CD4-positive, alpha-beta T cell treated with Interleukin-17A for 4 hours (primary cell): ENCODE results near the gene NPTX2.

Experiments
- DNase-seq: peaks from one replicate; pipeline ENCODE4 v3.0.0-alpha.2; 2020; ENCODE audit warnings: mixed read lengths

NPTX2 gene

GRCh38 chr7:98619450-98620321 is 2.6 kb downstream of the NPTX2 start:
- no peak for DNase-seq

GRCh38 chr7:98621573-98622482 is 4.7 kb downstream of the NPTX2 start:
- no peak for DNase-seq

DNA sequence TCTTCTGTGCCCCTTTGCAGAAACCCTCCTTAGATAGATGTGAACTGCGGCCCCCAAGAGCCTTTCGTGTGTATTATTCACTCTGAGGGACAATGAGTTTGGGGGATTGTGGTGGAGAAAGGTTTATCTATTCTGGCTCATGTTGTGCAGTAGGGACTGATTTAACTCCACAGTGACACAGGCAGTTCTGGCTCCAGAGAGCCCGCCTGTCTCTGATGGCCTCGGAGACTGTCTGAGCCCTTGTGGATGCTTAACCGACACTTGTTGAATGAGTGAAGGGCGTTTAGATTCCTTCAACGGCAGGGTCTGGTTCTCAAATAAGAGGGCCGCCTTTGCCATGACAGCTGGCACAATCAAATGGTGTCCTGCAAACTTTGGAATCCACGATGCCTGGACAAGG is 5.8 kb downstream of the NPTX2 start:
- DNase-seq, result no peak

GRCh38 chr7:98624846-98625420 is 7.8 kb downstream of the NPTX2 start:
- DNase-seq, result no peak

DNA sequence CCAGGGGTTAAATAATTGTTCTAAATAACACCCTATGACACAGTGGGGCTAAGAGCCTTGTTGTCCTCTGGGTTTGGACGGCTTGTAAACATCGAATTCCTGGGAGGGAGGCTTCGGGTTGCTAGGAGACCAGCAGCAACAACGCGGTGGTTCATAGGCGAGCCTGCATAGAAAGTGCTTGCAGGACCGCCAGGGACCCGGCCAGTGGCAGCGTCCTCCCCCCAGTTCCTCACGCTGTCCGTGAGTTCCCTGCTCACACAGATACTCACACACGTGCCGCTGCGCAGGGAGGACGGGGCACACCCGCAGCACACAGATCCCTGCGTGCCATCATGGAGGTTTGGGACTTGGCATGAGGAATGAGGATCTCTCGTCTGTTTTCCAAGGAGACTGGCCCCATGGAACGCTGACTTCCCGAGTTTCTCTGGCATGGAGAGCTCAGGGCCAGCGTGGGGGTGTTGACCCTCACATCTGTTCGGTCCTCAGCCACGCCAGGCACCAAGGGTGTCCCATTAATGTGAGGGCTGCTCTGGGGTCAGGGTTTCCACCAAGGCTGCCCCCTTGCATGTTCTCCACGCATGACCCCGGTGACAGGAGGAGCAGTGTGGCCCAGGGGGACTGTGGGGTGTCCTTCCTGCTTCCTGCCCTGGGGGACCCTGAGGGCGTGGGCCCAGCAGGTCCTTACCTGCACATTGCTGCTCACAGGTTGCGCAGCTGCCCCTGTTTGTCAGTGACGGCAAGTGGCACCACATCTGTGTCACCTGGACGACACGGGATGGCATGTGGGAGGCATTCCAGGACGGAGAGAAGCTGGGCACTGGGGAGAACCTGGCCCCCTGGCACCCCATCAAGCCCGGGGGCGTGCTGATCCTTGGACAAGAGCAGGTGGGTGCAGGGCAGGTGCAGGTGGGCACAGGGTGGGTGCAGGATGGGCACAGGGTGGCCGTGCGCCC is 9.7 kb downstream of the NPTX2 start:
- no peak for DNase-seq

DNA sequence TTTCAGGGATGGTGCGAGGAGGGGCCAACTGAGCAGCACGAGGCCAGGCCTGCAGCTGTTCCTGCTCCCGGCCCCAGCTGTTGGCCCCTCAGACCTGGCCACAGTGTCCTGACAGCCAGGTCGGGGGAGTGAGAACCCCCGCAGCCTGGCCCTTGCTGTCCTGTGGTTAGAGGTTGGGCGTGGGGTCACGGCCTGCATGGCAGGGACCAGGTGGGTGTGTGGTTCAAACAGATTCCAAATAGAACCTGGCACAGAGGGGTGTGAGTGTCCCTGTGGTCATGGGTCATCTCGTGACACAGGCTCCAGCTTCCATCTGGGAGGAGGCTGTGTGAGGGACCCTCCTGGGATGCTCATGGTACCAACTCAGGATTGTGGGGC is 10.3 kb downstream of the NPTX2 start:
- no peak for DNase-seq

- no peak for DNase-seq
These were observed 11.3 kb downstream of the NPTX2 start for GRCh38 chr7:98628418-98628817.

GRCh38 chr7:98629001-98629431 is 11.9 kb downstream of the NPTX2 start:
- no peak for DNase-seq

DNA sequence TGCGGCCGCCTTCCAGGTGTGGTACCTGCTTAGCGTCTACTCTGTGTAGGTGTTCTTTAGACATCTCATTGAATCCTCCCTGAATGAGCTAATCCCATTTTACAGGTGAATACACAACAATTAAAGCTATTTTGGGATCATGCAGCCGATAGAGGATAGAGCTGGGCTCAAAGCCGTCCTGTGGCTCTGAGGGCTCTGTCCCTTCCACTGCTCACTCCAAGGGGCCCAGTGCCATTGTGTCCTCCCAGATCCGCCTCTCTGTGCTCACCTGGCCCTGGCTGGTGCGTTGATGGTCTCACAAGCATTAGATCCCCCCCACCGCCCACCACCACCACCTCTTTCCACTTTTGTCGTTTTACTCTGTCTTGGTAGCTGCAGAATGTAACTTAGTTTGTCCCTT is 13.1 kb downstream of the NPTX2 start:
- no peak for DNase-seq

DNA sequence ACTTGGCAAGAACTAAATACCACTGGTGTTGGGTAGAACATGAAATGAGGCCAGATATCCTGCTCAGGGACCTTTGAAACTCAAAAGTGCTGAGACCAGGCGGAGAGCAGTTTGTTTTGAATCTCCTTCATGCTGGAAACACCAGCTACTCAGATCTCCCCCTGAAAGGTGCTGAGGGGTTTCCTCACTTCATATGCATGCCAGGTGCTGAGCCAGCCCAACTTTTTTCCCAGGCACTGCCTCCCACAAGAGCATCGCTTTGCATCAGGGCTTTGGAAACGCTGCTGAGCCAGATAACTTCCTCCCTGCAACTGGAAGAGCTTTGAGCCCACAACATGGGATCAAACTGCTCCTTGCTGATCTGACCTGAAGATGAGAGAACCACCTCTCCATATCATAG is 13.7 kb downstream of the NPTX2 start:
- no peak for DNase-seq

- no peak for DNase-seq
These were observed 21.8 kb downstream of the NPTX2 start for GRCh38 chr7:98638853-98639252.

DNA sequence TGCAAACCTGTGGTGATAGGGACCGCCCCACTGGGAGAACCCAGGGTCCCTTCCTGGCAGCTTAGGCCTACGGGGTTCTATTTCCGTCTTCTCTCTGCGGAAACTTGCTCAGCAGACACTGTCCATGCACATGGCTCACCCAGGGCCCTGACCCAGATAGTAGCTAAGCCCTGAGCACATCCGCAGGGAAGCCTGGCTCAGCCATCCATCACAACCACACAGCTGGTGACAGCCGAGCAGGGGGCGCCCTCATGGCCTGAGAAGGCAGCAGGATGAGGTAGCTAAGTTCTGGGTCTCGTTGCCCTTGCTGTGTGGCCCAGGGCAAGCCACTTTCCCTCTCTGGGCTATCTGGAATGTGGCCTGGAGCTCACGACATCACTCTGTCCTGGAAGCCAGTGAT is 23.3 kb downstream of the NPTX2 start:
- no peak for DNase-seq

- no peak for DNase-seq
These were observed 24.8 kb downstream of the NPTX2 start for GRCh38 chr7:98641646-98642500.

- no peak for DNase-seq
These were observed 26.3 kb downstream of the NPTX2 start for GRCh38 chr7:98643236-98643985.

GRCh38 chr7:98646465-98646864 is 29.4 kb downstream of the NPTX2 start:
- no peak for DNase-seq

GRCh38 chr7:98647326-98647725 is 30.2 kb downstream of the NPTX2 start:
- DNase-seq, result no peak

- no peak for DNase-seq
These were observed 34.7 kb downstream of the NPTX2 start for GRCh38 chr7:98651760-98652159.

- DNase-seq, result no peak
These were observed 36.7 kb downstream of the NPTX2 start for GRCh38 chr7:98653601-98654310.

- DNase-seq, result no peak
These were observed 37.6 kb downstream of the NPTX2 start for GRCh38 chr7:98654524-98655272.
